ENCODE results near the gene MRC2. TPM values are rescaled to one million over a fixed set of nuclear protein-coding genes. Genes with fewer than 3 reads are reported as not detected.

The MRC2 gene
- total RNA-seq, 2 experiments from 2014 or later, result 4.0 TPM

DNA sequence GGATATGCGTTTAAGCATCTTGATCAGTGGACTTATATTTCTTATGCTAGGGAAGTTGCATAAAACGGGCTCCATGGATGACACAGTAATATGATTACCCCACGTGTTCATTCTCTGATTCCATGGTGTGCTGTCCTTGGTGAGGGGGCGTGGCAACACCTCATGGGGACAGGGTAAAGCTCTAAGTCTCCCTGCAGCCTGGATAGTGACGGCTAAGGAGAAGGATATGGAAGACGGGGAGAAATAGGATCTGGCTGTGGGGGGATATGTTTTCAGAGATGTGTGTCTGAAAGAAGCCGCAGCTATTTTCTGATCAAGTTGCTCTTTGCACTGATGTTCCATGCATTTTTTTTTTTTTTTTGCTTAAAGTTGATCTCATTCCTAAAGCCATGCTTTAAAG, 96.4 kb downstream of the MRC2 start:
- Mint-ChIP-seq H3K4me3 (no peak overlapping the region), H3K27me3 (peaks cover 67% of the 10 kb centered on the region), H3K4me1 (peaks cover 19% of the 10 kb centered on the region), H3K9me3 (peaks cover 8% of the 10 kb centered on the region), H3K36me3 (ENCODE audit: low read depth) (peaks cover 2% of the 10 kb centered on the region), H3K27ac (peak overlapping the region; percentile 74)
- POLR2A ChIA-PET, result no interaction called here
- CTCF ChIA-PET, result interaction anchor here (0.6 kb wide), 1 partner anchor 118 kb away, joined by 3 read pairs; no protein-coding TSS in a partner anchor
- DNase-seq, result no peak

DNA sequence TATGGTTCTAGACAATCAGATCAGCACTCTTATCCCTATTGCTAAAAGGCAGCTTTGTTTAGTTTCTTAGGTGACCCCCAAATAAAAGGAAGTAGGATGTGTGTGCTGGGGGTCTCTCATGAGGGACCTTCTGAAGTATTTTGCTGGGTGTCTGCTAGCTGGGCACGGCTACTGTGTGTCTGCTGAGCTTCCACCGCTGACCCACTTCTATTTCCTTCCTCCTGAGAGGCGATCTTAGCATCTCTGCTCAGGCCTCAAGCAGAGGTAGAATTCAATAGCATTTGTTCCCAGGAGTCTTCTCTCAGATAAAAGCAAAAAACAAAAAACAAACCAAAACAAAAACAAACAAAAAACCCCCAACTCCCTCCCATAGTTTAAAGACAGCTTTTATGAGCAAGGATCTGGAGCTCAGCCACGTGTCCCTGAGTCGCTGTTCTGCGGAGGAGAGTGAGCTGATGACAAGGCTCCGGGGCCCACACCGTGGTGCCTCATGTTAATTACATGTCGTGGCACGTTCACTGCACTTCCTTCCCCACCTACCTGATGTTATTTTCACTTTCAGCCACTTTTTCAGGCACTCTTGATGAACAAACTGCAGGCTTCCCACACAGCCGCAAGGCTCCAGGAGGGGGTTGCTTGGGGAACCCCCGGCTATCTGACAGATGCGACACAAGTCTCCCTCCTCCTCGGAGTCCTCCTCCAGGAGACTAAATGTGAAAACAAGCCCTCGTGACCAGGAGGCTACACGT, 97.1 kb downstream of the MRC2 start:
- H3K27me3 Mint-ChIP-seq, result peaks cover 63% of the 10 kb centered on the region
- H3K27ac Mint-ChIP-seq, result peak overlapping the region; percentile 88
- peak overlapping the region; percentile 53 for H3K4me3 Mint-ChIP-seq
- peaks cover 8% of the 10 kb centered on the region for H3K9me3 Mint-ChIP-seq
- peaks cover 19% of the 10 kb centered on the region for H3K4me1 Mint-ChIP-seq
- H3K36me3 Mint-ChIP-seq (ENCODE audit: low read depth), result peaks cover 2% of the 10 kb centered on the region
- ChIA-PET CTCF (interaction anchor here (0.6 to 0.8 kb wide), 2 partner anchors 16 to 118 kb away, joined by 3 read pairs; no protein-coding TSS in a partner anchor), POLR2A (no interaction called here)
- DNase-seq, result peak; percentile 78

DNA sequence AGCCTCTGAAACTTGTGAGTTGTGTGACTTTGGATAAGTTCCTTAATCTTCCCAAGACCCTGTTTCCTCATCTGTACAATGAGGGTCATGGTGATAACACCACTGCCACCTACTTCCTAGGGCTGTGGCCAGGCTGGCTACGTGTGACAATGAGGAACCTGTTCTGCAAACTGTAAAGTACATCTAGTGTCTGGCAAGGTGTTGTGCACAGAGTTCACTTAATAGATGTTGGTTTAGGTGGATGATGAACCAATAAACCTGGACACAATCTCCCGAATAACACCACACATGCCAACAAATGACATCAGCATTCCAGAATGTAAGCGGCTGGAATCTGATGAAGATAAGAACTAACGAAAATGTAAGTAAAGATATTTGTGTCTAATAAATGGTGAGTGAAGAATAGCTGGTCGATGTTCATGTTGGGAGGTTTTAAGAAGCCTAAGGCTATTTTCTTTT, 98.3 kb downstream of the MRC2 start:
- Mint-ChIP-seq H3K27ac (no peak overlapping the region), H3K36me3 (ENCODE audit: low read depth) (no peaks in the 10 kb centered on the region), H3K4me3 (no peak overlapping the region), H3K4me1 (peaks cover 19% of the 10 kb centered on the region), H3K9me3 (peaks cover 6% of the 10 kb centered on the region), H3K27me3 (peaks cover 62% of the 10 kb centered on the region)
- ChIA-PET CTCF (no interaction called here), POLR2A (interaction anchor here (0.7 kb wide), 1 partner anchor 825 kb away, joined by 3 read pairs; the partner anchor contains the start of gene DCAF7)
- no peak for DNase-seq

DNA sequence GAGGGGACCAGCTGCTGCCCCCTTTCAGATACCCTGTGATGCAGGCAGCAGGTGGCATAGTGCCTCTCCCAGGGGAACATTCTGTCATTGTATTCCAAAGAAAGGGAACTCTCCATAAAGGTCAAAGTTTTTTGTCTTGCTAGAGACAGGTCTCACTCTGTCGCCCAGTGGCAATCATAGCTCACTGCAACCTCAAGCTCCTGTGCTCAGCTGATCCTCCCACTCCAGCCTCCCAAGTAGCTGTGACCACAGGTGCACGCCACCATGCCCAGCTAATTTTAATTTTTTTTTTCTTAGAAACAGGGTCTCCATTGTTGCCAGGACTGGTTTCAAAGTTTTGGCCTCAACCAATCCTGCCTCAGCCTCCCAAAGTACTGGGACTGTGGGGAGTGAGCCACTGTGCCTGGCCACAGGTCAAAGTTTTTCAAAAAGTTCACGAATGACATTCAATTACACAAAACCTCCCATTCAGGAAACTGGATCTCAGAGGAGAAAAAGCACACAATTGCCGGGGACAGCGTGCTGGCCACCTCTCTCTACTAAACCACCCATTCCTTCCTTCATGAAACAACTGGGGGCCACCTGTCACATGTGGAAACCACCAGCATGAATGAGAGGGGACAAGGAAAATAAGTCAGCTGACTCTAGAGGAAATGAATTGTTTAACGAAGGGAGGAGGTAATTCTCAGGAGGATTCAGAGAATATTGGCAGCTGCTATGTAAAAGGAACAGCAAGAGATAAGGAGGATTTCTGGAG, 100.6 kb downstream of the MRC2 start:
- Mint-ChIP-seq H3K27me3 (peaks cover 59% of the 10 kb centered on the region), H3K9me3 (peaks cover 6% of the 10 kb centered on the region), H3K4me3 (no peak overlapping the region), H3K36me3 (ENCODE audit: low read depth) (no peaks in the 10 kb centered on the region), H3K4me1 (peaks cover 19% of the 10 kb centered on the region), H3K27ac (no peak overlapping the region)
- POLR2A ChIA-PET, result no interaction called here
- DNase-seq, result no peak
- CTCF ChIA-PET, result no interaction called here

DNA sequence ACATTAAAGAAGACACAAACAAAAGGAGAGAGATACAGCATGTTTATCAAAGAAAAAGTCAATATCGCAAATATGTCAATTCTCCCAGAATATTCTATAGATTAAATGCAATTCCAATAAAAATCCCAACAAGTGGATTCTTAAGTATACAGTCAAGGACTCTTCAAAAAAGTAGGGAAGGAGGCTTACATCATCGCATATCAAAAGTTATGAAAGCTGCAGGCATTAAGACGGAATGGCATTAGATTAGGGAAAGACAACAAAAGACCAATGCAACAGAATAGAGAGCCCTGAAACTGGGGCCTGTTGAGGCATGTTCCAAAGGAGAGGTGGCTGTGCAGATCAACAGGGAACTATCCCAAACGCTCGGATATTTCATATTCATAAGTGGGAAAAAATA, 104.7 kb downstream of the MRC2 start:
- DNase-seq, result no peak
- H3K4me3 Mint-ChIP-seq, result no peak overlapping the region
- H3K4me1 Mint-ChIP-seq, result no peaks in the 10 kb centered on the region
- H3K27ac Mint-ChIP-seq, result no peak overlapping the region
- no peaks in the 10 kb centered on the region for H3K36me3 Mint-ChIP-seq (ENCODE audit: low read depth)
- peaks cover 6% of the 10 kb centered on the region for H3K9me3 Mint-ChIP-seq
- CTCF ChIA-PET, result no interaction called here
- peaks cover 60% of the 10 kb centered on the region for H3K27me3 Mint-ChIP-seq
- POLR2A ChIA-PET, result no interaction called here

DNA sequence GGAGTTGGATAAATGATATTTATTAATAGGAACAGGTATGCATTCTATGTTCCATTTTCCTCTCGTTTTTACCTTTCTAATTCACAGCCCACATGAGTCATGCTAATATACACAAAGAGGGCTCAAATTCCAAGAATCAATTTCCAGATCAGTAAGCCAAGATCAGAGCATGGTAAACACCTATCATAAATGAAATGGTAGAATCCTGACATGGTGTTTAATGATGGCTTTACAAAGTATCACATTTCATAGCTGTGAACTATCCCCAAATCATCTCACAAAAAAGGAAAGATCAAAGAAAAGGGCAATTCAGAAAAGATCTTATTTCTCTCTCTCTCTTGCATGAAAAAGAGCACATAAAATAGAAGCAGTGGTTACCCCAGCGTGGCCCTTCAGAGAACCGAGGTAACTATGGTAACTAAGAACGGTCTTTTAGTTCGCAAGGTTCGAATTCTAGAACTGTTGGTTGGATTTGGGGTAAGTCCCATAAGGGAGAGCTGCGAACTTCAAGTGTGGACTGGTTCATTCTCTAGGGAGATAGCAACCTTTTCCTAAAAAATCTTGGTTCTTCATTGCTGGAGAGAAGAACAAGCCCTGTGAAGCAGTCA, 107.7 kb downstream of the MRC2 start:
- H3K36me3 Mint-ChIP-seq (ENCODE audit: low read depth), result no peaks in the 10 kb centered on the region
- H3K27me3 Mint-ChIP-seq, result peaks cover 47% of the 10 kb centered on the region
- H3K9me3 Mint-ChIP-seq, result no peaks in the 10 kb centered on the region
- ChIA-PET CTCF (no interaction called here), POLR2A (no interaction called here)
- no peak for DNase-seq
- no peaks in the 10 kb centered on the region for H3K4me1 Mint-ChIP-seq
- no peak overlapping the region for H3K4me3 Mint-ChIP-seq
- H3K27ac Mint-ChIP-seq, result no peak overlapping the region

DNA sequence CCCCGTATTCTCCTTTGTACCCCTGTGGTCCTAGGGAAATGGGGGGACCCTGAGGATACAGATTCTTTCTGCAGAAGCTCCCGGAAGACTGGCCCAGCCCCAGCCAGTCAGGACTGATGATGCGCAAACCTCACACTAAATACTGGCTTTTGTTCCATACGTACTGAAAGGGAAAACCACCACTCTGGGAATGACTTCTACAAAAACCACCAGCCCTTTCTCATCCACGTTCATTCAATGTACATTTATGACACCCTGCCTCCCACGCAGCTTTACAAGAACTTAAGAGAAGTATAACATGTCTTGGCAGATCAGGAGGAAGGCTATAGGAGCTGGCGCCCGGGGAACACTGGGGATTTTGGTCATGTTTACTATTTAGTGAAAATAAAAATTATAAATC, 110.0 kb downstream of the MRC2 start:
- Mint-ChIP-seq H3K9me3 (no peaks in the 10 kb centered on the region), H3K27me3 (peaks cover 34% of the 10 kb centered on the region), H3K27ac (peak overlapping the region; percentile 43), H3K4me3 (no peak overlapping the region), H3K4me1 (no peaks in the 10 kb centered on the region), H3K36me3 (ENCODE audit: low read depth) (no peaks in the 10 kb centered on the region)
- CTCF ChIA-PET, result no interaction called here
- POLR2A ChIA-PET, result no interaction called here
- no peak for DNase-seq

DNA sequence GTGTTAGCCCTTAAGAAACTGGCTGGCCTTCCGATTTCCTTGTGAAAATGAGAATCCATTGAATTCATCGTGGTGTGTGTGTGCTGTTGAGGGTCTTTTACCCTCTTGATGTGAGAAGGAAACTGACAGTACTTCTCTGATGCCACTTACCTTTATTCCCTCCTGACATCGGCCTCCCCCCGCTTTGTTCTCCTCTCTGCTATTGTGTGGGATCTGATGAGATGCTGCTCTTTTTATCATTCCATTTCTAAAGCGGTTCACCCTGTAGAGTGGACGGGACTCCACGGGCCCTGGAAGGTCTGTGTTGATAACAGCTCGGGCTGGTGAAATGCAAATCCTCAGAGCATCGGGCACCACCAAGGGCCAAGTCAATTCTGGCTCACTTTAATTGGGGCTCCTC, 110.8 kb downstream of the MRC2 start:
- Mint-ChIP-seq H3K27me3 (peaks cover 32% of the 10 kb centered on the region), H3K27ac (no peak overlapping the region), H3K36me3 (ENCODE audit: low read depth) (no peaks in the 10 kb centered on the region), H3K4me3 (no peak overlapping the region), H3K9me3 (no peaks in the 10 kb centered on the region), H3K4me1 (no peaks in the 10 kb centered on the region)
- CTCF ChIA-PET, result no interaction called here
- POLR2A ChIA-PET, result no interaction called here
- DNase-seq, result no peak

DNA sequence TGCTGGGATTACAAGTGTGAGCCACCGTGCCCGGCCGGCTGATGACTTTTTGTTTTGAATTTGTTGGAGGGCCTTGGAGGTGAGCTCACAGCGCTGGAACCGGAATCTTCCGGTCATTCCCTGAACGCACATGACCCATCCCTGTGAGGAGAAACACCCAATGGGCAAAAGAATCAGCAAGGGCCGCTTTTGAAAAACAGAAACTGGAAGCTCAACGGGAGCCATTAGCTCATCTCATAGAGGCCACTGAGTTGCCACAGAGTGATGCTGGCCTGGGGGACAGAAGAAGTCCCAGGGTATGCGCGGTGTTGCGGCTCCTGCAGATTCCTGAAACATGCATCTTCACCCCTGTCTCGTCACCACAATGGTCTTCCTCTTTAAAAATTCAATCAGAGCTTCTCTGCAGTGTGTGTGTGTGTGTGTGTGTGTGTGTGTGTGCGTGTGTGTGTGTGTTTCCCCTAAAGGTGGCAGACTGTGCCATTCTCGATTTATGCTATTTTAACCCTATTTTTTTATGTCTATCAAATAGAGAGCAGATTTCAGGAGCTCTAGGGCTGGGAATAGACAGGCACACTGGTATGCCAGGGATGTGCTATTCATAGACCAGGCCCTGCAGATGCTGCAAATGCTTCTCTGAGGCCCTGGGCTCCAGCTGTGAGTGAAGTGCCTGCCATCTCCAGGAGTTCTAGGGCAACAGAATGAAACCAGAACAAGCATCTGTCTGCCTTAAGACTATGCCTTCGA, 112.3 kb downstream of the MRC2 start:
- H3K4me3 Mint-ChIP-seq, result no peak overlapping the region
- H3K27ac Mint-ChIP-seq, result no peak overlapping the region
- no peak for DNase-seq
- ChIA-PET POLR2A (no interaction called here), CTCF (interaction anchor here (0.5 to 1.2 kb wide), 4 partner anchors 14 to 564 kb away, joined by 3 to 4 read pairs (median 3); no protein-coding TSS in a partner anchor)
- no peaks in the 10 kb centered on the region for H3K36me3 Mint-ChIP-seq (ENCODE audit: low read depth)
- peaks cover 21% of the 10 kb centered on the region for H3K27me3 Mint-ChIP-seq
- H3K9me3 Mint-ChIP-seq, result no peaks in the 10 kb centered on the region
- H3K4me1 Mint-ChIP-seq, result no peaks in the 10 kb centered on the region

DNA sequence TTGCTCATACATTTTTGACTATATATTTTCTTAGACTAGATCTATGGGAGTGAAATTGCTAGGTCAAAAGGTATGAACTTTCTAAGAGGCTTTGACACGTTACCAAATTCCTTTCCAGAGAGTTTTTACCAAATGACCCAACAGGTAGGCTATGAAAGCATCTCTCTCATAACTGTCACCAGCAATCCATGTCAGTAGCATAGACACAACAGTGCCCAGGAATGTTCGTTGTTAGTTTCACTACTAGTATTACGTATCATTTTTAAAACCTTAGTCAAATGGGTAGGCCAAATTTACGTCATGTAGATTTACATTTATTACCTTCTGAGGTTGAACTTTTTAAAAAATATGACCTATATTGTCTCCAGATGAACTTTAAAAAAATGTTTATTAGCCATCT, 113.8 kb downstream of the MRC2 start:
- ChIA-PET POLR2A (no interaction called here), CTCF (no interaction called here)
- Mint-ChIP-seq H3K4me1 (no peaks in the 10 kb centered on the region), H3K9me3 (no peaks in the 10 kb centered on the region), H3K27ac (no peak overlapping the region), H3K4me3 (no peak overlapping the region), H3K36me3 (ENCODE audit: low read depth) (no peaks in the 10 kb centered on the region), H3K27me3 (peaks cover 16% of the 10 kb centered on the region)
- no peak for DNase-seq
